GM18499 (cell line): Measurements from ENCODE around the gene ZYG11A.
"Not testable (repeated sequence)": the region's sequence is repeated elsewhere in the genome, so short reads cannot be mapped to it uniquely, and the experiment has no call there.

Experiments used
- ATAC-seq: cut with Tn5 transposase; IDR thresholded peaks from one replicate; pipeline ENCODE4 v1.9.1; 2021; ENCODE audit warnings: moderate number of reproducible peaks; ENCODE audit not compliant: insufficient read depth, unreplicated experiment

The ZYG11A gene

DNA sequence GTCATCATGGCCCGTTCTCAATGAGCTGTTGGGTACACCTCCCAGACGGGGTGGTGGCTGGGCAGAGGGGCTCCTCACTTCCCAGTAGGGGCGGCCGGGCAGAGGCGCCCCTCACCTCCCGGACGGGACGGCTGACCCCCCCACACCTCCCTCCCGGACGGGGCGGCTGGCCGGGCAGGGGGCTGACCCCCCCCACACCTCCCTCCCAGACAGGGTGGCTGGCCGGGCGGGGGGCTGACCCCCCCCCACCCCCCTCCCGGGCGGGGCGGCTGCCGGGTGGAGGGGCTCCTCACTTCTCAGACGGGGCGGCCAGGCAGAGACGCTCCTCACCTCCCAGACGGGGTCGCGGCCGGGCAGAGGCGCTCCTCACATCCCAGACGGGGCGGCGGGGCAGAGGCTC, 27.2 kb downstream of the ZYG11A start:
- not testable (repeated sequence) for ATAC-seq

DNA sequence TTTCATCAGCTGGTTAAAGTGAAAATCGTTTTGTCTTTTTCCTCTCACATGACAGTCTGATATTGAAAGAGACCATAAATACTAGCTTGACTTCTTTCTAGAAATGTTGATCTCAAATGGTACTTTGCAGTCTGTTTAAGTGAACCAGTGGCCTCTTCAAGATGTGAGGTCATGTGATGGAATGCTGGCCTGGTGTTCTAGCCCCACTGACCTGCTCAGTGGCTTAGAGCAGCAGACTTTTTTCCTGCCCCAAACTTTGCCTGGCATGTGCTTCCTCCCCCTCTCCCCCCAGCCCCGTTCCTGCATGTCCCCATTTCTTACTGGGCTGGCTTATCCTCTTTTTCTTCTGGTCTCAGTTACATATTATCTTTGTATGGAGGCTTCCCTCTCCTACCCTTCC, 34.3 kb downstream of the ZYG11A start:
- no peak for ATAC-seq

DNA sequence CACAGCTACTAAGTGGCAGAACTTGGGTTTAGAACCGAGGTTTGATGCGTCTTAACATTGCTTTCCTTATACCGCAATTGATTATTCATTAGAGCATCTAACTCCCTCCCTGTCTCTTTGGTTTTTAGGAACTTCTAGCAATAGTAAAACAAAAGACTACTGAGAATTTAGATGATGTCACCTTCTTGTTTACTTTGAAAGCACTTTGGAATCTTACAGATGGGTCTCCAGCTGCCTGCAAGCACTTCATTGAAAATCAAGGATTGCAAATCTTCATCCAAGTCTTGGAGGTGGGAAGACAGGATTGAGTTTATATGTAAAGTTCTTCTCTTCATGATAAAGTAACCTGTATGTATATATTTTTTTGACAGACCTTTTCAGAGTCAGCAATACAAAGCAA, 35.0 kb downstream of the ZYG11A start:
- no peak for ATAC-seq

DNA sequence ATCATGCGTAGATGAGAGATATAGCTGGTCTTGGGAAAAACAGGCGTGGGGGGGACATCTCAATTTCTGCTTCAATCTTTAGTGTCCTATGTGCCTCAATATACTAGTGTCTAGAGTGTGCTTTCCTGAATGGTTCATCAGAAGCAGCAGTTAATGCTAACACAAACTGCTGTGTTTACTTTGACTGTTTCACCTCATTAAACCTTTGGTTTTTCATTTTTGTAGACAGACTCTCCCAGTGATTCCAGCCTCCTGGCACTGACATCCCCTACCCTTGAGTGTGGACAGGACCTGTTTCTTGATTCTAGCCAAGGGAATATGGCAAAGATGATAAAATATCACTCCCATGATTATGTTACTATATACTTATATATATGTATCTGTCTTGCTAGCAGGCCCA, 37.6 kb downstream of the ZYG11A start:
- ATAC-seq = no peak

DNA sequence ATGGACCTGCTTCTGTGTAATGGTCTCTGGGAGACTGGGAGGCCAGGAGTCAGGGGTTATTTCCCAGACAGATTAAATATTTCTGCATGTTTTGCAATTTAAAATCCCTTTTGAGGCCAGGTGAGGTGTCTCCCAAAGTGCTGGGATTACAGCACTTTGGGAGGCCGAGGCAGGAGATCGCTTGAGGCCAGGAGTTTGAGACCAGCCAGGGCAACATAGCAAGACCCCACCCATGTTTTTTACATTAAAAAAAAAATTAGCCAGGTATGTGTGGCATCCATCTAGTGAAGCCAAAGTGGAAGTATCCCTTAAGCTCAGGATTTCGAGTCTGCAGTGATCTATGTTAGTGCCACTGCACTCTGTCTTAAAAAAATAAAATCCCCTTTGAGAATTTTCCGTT, 44.9 kb downstream of the ZYG11A start:
- ATAC-seq = no peak

DNA sequence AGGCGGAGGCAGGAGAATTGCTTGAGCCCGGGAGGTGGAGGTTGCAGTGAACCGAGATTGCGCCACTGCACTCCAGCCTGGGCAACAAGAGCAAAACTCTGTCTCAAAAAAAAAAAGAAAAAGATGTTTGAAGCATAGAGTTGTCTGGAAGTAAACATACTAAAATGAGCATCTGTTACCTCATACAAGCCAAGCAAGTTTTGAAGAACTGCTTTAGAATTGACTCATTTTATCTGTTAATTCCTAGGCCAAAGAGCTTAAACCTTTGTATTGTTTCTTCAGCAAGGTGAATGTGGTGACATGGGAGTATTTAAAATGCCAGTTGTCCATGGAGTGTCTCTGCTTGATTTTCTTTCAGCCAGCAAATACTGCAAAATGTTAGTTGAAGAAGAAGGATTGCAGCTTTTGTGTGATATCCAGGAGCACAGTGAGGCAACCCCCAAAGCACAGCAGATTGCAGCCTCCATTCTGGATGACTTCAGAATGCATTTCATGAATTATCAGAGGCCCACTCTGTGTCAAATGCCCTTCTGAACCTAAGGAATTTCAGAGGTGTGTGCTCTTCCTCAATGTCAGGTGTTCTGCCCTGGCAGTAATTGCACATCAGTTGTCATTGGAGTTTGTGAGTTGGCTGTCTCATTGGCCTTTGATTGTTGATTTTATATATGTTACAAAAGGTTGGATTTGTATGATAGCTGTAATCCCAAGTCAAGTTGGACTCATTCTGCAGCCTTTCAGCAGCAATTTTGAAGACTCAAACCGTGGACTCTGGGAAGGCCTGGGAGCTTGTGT, 50.1 kb downstream of the ZYG11A start:
- ATAC-seq = no peak

DNA sequence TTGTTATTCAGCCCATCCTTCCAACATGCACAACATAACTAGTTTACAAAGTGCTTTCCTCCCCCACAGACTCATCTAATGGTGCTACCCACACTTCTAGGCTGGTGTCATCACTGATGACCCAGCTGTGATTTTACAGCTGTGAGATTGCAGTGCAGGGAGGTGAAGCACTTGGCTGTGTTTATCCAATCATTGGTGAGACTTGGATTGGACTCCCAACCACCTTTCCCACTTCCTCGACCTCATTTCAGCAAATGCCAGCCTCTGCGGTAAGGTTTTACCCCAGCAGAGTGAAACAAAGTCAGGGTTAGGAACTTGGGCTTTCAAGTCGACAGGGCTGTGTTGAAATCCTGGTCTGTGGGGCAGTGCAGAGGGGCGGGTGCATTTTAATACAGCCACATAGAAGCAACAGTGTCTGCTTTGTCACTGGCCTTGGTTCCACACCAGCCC, 56.9 kb downstream of the ZYG11A start:
- no peak for ATAC-seq

DNA sequence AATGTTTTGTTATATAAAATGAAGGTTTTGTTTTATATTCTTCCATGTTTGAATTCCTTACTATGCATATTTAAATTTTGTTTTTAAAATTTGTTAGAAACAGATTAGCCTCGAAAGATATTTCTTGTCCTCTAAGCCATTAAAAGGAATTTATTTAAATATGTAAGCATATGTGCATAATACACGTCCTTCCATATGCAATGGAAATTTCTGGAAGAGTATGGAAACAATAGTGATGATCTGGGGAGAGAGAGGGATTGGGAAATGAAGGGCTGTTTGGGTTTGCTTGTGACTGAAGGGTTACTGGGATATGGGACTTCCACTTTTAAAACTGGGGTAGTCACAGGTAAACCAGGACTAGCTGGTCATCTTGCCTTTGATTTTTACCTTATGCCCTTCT, 57.8 kb downstream of the ZYG11A start:
- no peak for ATAC-seq

DNA sequence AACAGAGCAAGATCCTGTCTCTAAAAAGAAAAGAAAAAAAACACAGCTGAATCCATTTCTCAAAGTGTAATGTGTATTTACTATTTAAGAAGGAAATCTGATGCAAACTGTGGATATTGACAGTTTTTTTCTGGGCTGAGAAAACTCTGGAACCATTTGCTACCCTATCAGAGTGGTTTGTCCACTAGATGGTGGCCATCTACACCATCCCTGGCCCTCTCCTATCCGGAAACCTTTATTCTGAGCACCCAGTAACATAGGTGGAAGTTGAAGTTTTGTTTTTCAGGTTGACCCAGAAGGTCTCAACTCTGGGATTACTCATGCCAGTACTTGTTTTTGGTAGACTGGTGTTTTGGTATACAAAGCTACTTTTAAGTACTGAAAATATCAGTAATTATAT, 58.8 kb downstream of the ZYG11A start:
- no peak for ATAC-seq

DNA sequence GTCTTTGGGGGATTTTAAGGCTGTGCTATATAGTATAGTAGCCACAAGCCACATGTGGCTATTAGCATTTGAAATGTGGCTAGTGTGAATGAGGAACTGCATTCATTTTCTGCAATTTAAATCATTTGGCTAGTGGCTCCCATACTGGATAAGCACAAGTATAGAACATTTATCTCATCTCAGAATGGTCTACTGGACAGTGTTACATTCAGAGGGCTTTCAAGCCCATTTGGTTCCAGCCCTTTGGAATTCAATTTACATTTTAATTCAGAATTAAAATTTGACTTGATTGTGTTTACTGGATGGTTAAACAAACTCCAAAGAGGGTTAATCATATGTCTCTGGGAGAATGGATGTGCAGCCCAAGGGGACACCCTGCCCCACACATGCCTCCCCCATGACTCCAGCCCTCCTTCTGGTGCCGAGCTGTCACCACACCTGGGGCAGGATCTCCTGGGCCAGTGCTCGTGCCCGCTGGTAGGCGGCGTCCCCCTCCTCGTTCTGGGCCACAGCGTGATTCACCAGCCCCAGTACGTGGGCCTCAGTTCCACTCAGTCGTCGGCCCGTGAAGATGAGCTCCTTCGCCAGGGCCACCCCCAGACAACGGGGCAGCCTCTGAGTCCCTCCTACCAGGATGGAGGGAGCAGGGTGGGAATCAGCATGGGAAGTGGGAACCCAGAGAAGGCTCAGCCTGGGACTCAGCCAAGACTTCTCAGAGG, 61.8 kb downstream of the ZYG11A start:
- ATAC-seq = no peak

DNA sequence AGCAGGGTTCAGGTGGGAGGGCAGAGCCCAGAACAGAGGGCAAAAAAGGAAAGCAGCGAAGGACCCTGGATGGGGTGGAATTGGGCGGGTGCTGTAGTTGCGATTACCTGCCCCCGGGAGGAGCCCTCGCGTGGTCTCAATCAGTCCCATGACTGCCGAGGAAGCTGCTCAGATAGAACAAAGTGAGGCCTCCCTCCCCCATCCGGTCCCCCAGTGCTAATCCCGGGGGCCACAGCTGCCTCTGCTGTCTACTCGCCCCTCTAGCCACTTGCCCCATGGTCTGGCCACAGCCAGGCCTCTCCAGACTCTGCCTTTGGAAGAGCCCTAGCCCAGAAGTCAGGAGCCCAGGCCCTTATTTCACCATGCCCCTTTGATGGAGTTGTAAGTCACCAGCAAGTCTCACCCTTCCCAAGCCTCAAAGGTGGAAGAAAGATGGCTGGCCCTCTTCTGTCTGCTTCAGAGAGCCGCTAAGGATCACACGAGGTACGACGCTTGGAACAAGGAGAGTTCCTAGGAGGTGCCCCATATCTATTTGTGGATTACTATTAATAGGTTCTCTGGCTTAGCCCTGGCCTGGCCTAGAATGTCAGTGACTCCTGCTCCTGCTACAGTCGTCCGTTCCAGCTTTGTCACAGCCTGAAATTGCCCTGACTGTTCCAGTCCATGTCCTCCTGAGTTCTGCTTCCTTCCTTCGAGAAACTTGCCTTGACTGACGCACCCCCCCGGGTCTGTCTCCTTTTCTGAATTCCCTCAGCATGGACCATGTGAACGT, 62.6 kb downstream of the ZYG11A start:
- no peak for ATAC-seq

DNA sequence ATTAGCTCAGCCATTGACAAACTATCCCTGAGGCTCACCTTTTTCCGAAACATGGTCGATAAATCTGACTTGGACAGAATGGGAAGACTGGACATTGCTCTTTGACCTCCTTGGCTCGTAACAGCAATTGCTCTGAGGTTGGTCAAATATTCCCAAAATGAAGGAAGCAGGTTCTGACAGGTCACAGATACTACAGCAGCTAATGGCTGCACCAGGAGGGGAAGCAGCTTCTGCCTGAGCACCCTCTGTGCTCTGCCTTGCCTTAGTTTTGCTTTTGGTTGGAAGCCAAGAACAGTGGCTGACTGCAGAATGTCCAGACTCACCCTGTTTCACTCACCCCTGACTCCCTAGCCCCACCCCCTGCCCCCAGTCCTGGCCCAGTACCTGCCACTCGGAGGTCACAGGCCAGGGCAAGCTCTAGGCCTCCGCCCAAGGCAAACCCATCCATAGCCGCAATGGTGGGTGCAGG, 63.6 kb downstream of the ZYG11A start:
- ATAC-seq = no peak

DNA sequence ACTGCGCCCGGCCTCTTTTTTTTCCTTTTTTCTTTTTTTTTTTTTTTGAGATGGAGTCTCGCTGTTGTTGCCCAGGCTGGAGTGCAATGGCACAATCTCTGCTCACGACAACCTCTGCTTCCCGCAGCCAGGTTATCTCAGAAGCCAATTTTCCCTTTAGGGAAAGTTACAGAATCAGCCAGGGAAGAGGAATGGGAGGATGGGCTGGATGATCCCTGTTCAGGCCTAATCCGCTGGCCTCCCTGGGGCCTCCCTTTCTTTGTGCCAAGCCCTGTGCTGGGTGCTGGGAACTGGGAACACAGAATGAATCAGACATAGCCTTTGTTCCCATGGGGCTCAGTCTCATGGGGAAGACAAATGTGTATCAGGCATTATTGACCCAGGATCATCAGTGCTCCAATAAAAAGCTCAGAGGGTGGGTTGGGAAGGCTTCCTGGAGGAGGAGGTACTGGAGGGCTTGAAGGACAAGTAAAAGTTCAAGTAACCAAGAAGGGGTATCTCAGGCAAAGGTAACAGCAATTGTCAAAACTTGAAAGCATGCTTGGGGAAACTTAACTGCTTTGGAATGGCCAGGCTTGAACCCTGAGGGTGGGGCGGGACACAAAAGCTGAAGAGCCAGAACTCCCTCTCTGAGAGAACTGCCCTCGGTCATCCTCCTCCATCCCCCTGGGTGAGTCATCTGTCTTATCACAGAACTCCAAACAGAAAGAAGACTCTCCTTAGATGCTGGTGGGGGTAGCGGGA, 64.7 kb downstream of the ZYG11A start:
- no peak for ATAC-seq

DNA sequence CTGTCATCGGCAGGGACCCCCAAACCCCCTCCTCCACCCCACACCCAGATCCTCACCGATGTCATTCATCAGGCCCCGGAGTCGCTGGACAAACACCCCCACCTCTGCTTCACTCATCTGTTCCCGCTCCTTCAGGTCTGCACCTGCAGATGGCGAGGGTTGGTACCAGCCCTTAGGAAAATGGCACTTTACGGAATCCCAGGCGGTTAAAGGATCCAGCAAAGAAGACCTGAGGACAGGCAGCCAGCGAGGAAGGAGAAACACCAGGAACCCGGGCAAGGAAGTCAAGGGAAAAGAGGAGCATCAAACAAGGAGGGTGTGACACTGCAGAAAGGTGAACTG, 65.2 kb downstream of the ZYG11A start:
- no peak for ATAC-seq

DNA sequence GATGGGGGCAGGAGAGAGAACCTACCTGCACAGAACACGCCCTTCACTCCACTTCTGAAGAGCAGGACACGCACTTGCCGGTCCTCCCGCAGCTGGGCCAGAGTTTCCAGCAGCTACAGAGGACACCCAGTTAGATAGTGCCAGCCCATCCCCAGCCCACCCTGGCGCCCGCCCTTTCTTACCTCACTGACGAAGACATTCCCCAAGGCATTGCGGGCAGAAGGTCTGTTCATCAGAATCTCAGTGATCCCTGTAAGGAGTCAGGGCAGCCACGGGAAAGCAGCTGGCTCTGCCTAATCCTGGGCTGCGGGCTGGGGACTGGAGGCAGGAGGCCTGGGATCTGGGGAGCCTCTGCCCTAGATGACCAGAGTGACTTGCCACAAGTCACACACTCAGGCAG, 69.0 kb downstream of the ZYG11A start:
- no peak for ATAC-seq

DNA sequence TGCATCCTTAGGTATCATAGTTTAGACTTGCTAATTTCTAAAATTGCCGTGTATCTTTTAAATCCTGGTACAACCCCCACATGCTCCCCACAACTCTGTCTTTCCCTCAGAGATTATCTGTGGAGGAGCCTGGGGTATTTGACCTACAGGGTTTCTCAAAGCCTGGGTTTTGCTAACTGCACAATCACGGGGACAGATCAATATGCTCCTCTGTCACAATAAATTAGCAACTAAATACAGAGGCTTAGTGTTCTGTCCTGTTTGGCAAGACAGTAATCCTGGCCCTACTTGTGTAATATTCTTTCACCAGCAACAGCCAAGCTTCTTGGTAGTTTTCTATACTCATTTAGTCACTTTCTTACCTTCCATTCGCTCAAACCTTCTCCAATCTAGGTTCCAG, 70.5 kb downstream of the ZYG11A start:
- ATAC-seq = no peak

DNA sequence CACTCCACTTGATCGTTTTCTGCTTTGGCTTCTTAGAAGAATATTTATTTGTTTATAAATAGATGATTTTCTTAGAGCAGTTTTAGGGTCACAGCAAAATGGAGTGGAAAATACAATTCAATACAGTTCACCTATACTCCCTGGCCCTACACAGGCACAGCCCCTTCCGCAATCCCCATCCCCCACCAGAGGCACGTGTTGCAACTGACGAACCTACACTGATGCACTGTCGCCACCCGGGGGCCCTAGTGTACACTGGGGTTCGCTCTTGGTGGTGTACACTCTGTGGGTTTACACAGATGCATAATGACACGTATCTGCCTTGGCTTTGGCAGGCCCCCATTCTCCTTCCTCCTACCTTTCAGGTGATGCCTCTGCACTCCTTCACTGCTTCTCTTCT, 71.0 kb downstream of the ZYG11A start:
- ATAC-seq = no peak

DNA sequence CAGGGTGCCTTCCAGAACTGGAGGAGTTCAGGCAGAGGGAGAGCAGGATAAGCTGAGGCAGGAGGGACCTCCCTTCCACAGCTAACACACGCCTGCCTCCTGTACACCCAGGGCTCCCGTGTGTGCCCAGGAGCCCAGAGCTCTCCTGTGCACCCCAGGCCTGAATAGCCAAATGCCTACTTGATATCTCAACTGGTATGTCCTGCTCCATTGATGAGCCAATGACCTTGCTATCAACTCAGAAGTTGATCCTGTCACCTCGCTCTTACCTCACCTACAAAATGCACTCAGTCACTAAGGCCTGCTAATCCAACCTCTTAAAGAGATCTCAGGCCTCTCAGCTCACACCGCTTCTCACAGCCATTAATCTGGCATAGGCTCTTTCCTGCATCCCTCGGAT, 71.9 kb downstream of the ZYG11A start:
- ATAC-seq = no peak

DNA sequence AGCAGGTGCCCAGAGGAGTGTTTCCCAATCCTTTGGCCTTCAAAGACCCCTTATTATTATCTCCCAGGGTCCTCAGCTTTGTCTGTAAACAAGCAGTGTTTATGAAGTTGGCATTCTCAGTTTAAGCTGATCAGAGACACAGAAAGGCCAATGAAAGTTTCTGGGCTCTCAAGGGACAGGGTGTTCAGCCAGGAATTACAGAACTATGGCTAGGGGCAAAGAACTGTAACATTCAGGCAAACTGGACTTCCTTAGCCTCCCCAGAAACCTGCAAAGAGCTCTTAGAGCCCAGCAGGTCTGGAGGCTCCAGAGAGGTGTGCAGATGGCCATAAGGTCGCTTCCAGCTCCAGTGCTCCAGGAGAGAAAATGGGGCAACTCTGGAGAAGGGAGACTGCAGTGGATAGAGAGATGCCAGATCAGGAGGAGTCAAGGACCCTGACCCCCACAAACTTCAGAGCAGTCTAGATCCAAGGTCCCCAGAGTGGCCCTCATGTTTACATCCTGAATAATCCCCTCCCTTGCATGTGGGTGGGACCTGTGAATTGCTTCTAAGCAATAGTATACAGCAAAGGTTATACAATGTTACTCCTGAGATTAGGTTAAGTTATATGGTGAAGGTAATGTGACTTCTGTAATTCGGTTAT, 72.8 kb downstream of the ZYG11A start:
- ATAC-seq = no peak

DNA sequence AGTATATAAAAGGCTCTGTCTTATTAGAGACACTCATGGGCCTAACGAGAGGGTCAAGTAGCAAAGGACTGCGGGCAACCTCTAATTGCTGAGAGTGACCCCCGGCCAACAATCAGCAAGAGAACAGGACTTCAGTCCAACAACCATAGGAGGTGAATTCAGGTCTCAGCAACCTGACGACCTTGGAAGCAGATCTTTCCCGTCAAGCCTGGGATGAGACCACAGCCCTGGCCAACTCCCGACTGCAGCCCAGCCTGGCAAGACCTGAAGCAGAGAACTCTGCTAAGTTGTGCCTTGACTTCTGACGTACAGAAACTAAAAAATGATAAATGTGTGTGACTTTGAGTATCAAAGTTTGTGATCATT, 73.3 kb downstream of the ZYG11A start:
- no peak for ATAC-seq
